Measurements from ENCODE around the gene PLIN1. TPM values are rescaled to one million over a fixed set of nuclear protein-coding genes. Genes with fewer than 3 reads are reported as not detected.

PLIN1 gene
- total RNA-seq, 1 experiment from 2014 or later, result 0.09 TPM

DNA sequence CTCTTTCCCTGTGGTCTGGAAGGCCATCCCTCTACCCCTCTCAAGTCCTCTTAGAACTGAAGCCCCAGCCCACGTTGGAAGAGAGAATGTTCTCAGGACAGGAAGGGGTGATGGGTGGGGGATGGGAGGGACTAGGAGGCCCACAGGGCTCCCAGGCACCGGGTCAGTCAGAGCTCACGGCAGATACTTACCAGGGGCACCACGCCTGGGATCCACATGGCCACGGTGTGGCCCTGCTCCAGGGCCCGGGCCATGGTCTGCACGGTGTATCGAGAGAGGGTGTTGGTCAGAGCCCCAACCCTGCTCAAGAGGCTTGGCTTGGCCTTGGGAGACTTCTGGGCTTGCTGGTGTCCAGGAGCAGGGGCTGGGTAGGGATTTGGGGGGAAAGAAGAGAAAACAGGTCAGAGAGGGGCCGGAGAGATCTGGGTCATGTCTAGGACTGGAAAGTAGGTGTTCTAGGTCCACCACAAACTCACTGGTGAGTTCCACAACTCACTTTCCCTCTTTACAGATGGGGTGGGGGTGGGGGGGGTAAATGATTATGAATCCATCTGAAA, 9.8 kb downstream of the PLIN1 start:
- no peaks in the 10 kb centered on the region; a peak in 1 of 7 replicates for H3K36me3 Mint-ChIP-seq (ENCODE audit: insufficient read depth in 1 of 3, low read depth in 3 of 3)
- H3K27ac ChIP-seq (ENCODE audit: insufficient read length, low read depth, low read length), result no peak overlapping the region
- no peaks in the 10 kb centered on the region; the same call in 1 of the 2 replicates for H3K27me3 ChIP-seq (ENCODE audit: insufficient read depth, low read length)
- no peak overlapping the region for H4K8ac ChIP-seq (replicated peaks; ENCODE audit: insufficient read length, low read depth, low read length)
- H2AFZ ChIP-seq (ENCODE audit: low read length), result no peak overlapping the region
- no peak overlapping the region for H3K18ac ChIP-seq (ENCODE audit: insufficient read length, low read depth, low read length)
- peak overlapping the region in 1 of 3 experiments; percentile 44; a peak in 1 of 7 replicates for H3K27ac Mint-ChIP-seq
- no CpG with 5 or more reads among the region's 9 CpGs for WGBS (ENCODE audit: extremely low coverage, insufficient read length, low lambda C conversion rate)
- H3K4me3 Mint-ChIP-seq, result no peak overlapping the region
- DNase-seq, result no peak
- H3T11ph ChIP-seq (ENCODE audit: low read length), result no peak overlapping the region
- no peak overlapping the region for H2AK5ac ChIP-seq (ENCODE audit: insufficient read length, low read length)
- H4K20me1 ChIP-seq (ENCODE audit: control insufficient read depth, insufficient read depth, insufficient read length), result no peaks in the 10 kb centered on the region
- H3K4me1 ChIP-seq (ENCODE audit: insufficient read depth, low read length), result no peaks in the 10 kb centered on the region
- TF ChIP-seq CTCF (conservative IDR thresholded peaks at IDR 0.05), result no peak
- no peak overlapping the region for H3K14ac ChIP-seq (ENCODE audit: insufficient read depth, low read length)
- H3K9me3 ChIP-seq (ENCODE audit: control insufficient read depth, low read depth, low read length), result no peaks in the 10 kb centered on the region
- H3K23me2 ChIP-seq (ENCODE audit: insufficient read length, low read depth, low read length, poor library complexity, severe bottlenecking), result no peaks in the 10 kb centered on the region
- no peak overlapping the region for H3K4me2 ChIP-seq (ENCODE audit: insufficient read depth, insufficient read length, low read length)
- H2BK15ac ChIP-seq (ENCODE audit: low read depth, low read length), result no peak overlapping the region
- no peaks in the 10 kb centered on the region for H3K79me2 ChIP-seq (ENCODE audit: insufficient read depth, low read length)
- H2BK20ac ChIP-seq (ENCODE audit: low read depth, low read length, poor library complexity, severe bottlenecking), result no peak overlapping the region
- no peak overlapping the region for H2BK5ac ChIP-seq (ENCODE audit: insufficient read length, low read length)
- no peak overlapping the region for H3K4ac ChIP-seq (ENCODE audit: low read depth, low read length)
- H4K91ac ChIP-seq (ENCODE audit: insufficient read length, low read depth, low read length), result no peak overlapping the region
- peaks cover 35% of the 10 kb centered on the region for H3K27me3 Mint-ChIP-seq (ENCODE audit: low read depth)
- H3K9ac ChIP-seq (ENCODE audit: extremely low read depth, insufficient read length, low read length), result no peak overlapping the region
- no peak overlapping the region for H2BK12ac ChIP-seq (ENCODE audit: insufficient read length, low read depth, low read length)
- no peak overlapping the region for H4K5ac ChIP-seq (ENCODE audit: insufficient read length, low read depth, low read length)
- no peak overlapping the region for H2BK120ac ChIP-seq (ENCODE audit: low read depth, low read length, poor library complexity, severe bottlenecking)
- H3K4me1 Mint-ChIP-seq, result peaks cover 11 to 21% of the 10 kb centered on the region in 2 experiments
- H3K23ac ChIP-seq (ENCODE audit: insufficient read length, low read depth, low read length), result no peak overlapping the region
- no peaks in the 10 kb centered on the region for H3K9me3 Mint-ChIP-seq
- H3K79me1 ChIP-seq (ENCODE audit: insufficient read depth, low read depth, low read length, poor library complexity, severe bottlenecking), result no peaks in the 10 kb centered on the region
- H3K56ac ChIP-seq (ENCODE audit: insufficient read length, low read depth, low read length), result no peak overlapping the region
